GM18861 (cell line): ENCODE measurements around the gene COL28A1.

ENCODE experiments used
- ATAC-seq: cut with Tn5 transposase; IDR thresholded peaks from one replicate; pipeline ENCODE4 v1.9.1; 2021; ENCODE audit not compliant: unreplicated experiment

Gene COL28A1

DNA sequence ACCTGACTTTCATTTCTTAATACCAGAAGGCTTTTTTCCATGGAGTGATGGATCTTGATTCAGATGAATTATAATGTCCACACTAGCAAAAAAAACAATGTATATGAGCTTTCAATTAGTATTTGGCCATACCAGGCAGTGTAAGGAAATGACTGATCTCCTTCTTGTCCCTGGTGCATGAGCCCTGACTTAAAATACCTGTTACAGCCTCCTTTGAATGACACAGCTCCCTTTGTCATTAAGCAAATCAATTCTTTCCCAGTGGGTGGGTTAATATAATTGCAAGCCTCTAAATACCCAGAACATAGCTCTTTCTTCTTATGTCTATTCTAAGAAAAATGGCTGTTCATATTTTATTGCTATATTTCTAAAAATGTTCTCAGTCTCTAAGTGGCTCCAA, 188.6 kb downstream of the COL28A1 start:
- ATAC-seq, result no peak

DNA sequence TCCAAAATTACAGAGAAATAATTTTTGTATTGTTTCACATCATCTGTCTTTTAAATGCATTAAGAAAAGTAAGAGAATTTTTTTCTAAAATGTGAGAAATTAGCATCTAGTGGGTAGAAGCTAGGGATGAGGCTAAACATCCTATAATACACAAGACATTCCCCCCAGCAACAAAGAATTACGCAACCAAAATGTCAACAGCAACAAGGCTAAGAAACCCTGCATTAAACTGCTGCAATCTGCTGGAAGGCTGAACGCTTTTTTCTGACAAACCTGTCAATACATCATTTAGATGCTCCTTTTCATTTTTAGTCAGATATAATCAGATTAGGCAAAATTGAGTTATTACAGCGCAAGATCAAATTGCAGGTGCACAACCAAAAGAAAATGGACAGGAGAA, 191.1 kb downstream of the COL28A1 start:
- no peak for ATAC-seq

DNA sequence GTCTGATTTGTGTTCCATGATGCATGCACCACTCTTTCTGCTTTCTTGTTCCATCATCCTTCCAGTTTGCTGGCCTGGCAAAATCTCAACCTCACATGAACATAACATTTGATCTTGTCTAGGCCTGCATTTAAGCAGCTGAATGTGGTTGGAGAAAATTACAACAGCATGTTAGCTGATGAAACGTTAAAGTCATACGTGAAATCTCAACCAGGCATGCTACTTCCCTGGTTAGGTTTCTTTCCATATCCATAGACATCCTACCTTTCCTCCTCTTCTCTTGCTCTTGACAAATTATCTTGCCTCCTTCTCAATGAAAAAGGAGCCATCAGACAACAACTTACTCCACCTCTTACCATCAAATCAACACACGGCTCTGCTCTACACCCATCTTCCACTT, 199.8 kb downstream of the COL28A1 start:
- no peak for ATAC-seq

DNA sequence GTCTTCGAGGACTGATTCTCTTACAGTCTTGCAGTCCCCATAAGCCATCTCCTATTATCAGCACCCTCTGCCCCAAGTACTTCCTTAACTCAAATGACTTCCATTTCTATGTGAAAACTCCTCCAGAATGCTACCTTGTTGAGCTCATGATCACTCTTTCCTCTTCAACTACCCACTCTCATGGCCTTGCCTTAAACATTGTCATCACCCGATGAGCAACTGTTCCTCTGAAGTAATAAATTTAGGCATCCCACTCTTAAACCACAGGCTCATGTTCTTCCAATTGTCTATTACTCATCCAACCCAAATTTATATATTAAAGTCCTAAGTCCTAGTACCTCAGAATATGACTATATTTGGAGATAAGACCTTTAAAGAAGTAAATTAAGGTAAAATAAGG, 200.5 kb downstream of the COL28A1 start:
- no peak for ATAC-seq

DNA sequence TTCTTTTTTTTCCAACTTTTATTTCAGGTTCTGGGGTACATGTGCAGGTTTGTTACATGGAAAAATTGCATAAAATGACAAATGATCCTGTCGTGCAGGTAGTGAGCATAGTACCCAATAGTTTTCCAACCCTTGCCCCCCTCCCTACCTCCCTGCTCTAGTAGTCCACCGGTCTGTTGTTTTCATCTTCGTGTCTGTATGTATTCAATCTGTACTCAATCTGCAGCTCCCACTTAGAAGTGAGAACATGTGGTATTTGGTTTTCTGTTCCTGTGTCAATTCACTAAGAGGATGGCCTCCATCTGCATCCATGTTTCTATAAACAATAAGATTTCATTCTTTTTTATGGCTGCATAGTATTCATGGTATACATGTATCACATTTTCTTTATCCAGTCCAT, 202.1 kb downstream of the COL28A1 start:
- ATAC-seq, result no peak

DNA sequence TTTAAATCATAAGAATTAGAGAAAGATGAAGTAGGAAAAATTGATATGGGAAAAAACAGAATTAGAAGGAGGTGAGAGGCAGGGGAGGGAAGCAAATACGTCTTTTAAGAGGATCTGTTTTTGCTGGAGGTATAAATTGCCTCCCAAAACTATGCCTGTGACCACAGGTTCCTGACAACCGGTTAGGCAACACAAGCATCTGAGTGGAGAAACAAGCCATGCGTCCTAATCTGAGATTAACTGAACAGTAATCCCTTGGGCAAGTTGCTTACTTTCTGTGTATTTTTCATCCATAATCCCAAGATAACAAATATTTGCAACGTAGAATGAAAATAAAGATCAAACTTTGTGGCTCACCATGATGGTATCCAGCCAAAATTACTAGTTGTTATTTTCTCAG, 204.2 kb downstream of the COL28A1 start:
- no peak for ATAC-seq

DNA sequence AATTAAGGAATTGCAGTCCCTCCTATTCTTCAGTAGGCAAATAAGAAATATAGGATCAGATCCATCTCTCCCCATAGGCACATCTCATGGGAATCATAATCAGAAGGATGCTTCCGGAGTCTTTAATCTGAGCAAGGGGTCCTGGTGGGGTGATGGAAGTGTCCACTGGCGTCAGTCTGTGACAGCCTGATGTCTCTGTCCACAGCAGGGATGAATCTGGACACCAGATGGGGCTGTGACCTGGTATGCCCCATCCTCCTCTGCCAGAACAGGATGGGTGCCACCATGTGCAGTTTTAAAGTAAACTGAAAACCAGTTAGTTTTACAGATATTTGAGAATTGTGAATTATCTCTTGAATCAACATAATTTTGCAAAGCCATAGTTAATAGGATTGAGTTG, 204.7 kb downstream of the COL28A1 start:
- ATAC-seq, result no peak

DNA sequence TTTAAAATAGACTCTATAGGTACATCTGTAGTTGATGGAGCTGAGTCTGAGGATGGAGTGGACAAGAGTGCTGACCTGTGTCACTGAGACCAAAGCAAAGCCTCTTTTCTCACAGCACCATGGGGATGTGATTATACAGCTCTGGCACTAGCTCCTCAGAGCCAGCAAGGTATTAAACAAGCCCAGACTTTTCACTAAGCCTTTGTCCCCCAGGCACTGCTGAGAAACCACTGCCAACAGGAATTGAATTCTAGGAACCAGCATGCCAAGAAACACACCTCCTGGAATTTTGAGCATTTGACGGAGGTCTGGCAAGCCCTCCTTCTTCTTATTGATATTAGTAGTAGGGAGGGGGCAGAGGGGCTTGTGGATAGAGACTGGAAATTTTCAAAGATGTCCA, 206.3 kb downstream of the COL28A1 start:
- no peak for ATAC-seq

DNA sequence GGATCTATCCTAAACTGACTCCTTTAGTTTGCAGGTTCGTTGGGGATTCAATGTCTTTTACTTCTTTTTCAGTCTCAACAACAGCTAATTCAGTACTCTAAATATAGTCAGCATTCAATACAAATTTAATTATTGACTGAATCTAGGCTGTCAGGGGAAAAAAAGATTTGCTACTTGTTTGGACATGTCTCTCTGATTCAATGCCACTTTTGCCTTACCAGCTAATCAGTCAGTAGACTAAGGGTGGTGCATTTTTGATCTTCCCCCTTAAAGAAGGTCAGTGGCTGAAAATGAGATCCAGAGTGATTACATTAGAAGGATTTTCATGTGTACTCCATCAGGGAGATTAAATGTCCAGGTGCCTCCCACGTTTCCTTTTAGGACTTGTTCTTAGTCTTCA, 208.2 kb downstream of the COL28A1 start:
- no peak for ATAC-seq

DNA sequence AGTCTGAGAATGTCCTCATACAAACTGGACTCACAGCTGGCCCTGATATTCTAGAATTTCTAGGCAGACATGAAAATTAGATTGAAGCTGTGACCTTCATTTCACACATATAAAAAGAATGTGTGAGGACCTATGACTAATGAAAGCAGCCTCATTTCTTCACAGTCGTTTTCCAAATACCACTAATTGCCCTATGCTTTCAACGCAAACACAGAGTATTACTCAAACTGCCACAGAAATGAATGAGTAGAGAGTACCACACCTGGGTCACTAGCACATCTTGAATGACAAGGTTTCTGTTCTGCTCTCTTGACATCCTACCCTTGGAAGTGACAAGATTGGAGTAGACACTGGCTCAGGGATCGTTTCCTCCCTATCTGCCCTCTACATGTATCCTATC, 211.0 kb downstream of the COL28A1 start:
- ATAC-seq, result no peak

DNA sequence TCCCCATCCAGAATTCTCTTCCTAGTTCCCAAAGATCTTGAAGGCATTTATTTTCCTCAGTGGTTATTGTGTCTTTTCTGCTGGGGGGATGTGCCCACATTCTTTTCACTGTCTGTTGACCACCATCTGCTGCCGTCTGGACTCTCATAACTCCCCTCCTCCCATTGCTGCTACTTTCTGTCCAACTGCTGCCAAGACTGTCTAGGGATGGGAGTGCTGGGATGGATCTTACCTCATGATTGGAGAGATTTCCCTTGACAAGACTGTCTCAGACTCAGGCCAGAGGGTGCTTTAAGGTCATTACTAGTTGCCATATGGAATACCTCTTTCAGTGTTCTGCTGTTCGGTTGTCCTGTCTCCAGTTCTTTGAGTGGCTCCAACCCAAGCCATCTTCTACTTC, 211.8 kb downstream of the COL28A1 start:
- ATAC-seq, result no peak

DNA sequence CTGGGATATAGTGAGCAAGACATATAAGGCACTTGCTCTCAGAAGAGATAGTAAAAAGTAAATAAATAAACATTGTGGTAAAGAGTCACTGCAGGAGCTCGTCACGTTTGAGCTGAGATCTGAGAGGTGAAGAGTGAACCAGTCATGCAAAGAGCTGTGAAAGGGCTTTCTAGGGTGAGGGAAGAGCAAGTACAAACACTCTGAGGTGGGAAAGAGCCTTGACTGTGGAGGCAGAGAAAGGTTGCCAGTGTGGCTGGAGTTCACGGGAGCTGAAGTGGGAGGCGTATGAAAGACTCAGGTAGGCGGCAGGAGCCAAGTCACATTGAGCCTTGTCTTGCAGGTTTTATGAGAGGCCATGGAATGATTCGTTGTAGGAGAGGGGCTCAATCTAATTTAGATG, 212.3 kb downstream of the COL28A1 start:
- ATAC-seq, result peak; percentile 74

DNA sequence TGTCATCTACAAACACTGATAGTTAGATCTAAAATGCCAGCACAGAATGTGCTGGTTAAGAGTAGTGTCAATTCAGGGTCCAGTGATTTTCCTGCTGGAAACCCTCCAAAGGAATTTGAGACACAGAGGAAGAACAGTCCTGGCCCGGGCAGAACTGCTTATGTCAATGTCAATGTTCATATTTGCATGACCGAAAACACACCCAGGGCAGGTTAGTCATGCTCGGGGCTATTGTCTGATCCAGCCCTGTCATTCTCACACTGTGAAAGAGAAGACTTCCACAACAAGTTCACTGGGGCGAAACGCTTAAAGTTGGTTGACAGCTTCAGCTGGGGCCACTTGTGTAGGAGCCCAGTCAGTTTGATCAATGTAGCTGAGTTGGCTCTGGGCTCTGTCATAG, 214.0 kb downstream of the COL28A1 start:
- ATAC-seq, result peak; percentile 89

DNA sequence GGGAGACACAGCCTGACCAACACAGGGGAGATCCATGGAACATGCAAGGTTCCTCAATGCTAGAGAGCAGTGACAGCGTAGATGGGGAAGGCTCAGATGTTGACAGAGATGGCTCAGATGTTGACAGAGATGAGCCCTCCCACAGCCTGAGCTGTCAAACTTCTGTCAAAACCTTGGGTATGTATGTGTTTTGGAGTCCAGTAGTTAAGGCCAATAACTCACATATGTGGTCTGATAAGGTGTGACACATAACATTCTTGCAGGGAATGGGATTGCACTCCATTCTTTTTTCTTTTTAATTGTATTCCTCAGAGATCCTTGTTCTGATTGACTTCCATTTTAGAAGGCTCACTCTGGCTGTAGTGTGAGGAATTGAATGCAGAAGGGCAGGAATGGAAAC, 217.1 kb downstream of the COL28A1 start:
- no peak for ATAC-seq

DNA sequence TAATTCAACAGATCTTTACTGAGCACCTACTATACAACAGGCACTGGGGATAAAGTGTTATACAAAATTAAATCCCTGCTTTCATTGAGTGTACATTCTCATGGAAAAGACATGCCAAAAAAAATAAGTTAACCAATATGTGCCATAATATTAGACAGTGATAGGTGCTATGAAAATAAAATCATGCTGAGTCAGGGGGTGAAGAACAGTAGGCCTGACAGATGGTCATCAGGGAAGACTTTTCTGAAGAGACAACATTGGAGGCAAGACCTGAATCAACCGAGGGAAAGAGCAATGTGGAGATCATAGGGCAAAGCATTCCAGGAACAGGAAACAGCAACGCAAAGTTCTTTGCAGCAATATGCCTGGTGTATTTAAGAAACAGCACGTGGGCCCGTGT, 217.8 kb downstream of the COL28A1 start:
- ATAC-seq, result no peak

DNA sequence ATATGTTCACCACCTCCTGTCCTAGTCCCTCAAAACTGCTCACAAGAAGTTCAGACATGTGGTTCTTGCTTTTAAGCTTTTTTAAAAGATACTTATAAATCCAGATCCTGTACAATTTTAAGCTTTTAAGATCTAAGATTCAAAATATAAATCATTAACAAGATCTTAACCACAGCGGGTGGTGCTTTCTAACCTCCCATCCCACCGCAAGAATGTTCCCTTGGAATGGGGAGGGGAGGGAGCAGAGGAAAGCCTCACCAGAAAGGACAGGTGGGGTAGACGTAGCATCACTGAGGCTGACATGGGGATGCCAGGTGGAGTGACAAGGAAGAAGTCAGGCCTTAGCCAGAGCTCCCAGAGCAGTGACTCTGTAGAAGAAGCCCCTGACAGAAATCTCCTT, 219.8 kb downstream of the COL28A1 start:
- ATAC-seq, result no peak

DNA sequence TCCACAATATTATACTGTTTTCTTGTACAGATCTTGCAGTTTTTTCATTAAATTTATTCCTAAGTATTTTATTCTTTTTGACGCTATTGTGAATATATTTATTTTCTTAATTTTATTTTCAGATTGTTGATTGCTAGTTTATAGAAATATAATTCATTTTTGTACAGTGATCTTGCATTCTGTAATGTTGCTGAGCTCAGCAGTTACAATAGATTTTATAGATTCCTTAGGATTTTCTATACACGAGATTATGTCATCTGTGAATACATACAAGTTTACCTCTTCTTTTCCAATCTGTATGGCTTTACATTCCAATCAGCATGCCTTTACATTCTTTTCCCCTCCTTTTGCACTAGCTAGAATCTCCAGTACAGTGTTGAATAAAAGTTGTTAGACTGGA, 223.3 kb downstream of the COL28A1 start:
- no peak for ATAC-seq

DNA sequence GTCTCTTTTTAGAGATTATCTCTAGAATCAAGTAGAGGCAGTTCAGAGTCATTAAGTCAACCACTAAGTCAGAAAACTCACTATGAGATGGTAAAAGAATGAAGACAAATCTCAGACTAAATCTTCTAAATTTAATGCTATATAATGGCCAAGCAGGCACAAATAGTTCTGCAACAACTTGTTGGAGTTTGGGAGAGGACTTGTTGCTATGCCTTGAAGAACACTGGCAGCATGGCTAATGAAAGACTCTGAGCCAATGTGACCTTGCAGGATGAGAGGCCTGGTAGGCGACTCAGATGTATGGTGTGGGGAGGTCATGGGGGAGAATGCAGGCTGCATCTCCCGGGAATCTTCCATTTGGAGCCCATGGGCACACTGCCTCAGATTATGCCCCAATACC, 224.7 kb downstream of the COL28A1 start:
- no peak for ATAC-seq

DNA sequence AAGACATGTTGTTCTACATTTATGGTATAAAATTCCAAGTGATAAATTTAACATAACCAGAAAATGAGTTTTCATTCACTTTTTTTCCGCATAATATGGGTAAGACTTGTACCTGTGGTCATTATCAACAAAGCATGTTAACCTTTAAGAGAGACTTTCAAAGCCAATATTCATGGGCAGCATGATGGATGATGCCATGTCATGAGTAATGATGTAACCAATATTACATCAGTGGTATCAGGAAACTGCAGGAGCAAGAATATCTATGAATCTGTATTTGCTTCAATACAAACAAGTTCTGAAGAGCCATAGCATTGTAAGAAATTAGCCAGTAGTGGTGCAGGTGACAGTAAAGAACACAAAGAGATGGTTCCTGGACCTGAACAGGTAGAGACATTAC, 226.5 kb downstream of the COL28A1 start:
- no peak for ATAC-seq
